GM12874 (cell line): ENCODE measurements around the gene UBE2F.

Experiments used
- CTCF ChIP-seq: IDR thresholded peaks from 2 replicates; pipeline ENCODE4 v1.5.1; 2011; ENCODE audit warnings: low read depth, mild to moderate bottlenecking, control low read depth, low read length, moderate library complexity; ENCODE audit not compliant: insufficient read depth

UBE2F gene

GRCh38 chr2:238010572-238010971, 43.8 kb downstream of the UBE2F start:
- TF ChIP-seq CTCF: no peak

GRCh38 chr2:238013806-238014205, 47.0 kb downstream of the UBE2F start:
- TF ChIP-seq CTCF: no peak

- 0 out of 2 replicates have a peak, but pooled peaks have one; percentile 6 for TF ChIP-seq CTCF
Observed at GRCh38 chr2:238015705-238016104, 48.9 kb downstream of the UBE2F start.

GRCh38 chr2:238016526-238016925, 49.7 kb downstream of the UBE2F start:
- no peak for TF ChIP-seq CTCF

- no peak for TF ChIP-seq CTCF
Observed at GRCh38 chr2:238019962-238020361, 53.1 kb downstream of the UBE2F start.

- TF ChIP-seq CTCF: no peak
Observed at GRCh38 chr2:238020816-238021215, 54.0 kb downstream of the UBE2F start.

- TF ChIP-seq CTCF: no peak
Observed at GRCh38 chr2:238021327-238021726, 54.5 kb downstream of the UBE2F start.
